ENCODE results near the gene LNX2. TPM values are rescaled to one million over a fixed set of nuclear protein-coding genes. Genes with fewer than 3 reads are reported as not detected.

Gene LNX2
- total and polyA plus RNA-seq, 2 donors from 2014 or later = 5.6 to 13.8 TPM

- peaks cover 0 to 20% (median 0%) of the 10 kb centered on the region in 3 donors for H3K4me1 ChIP-seq (ENCODE audit: control insufficient read depth in 2 of 3, insufficient read depth in 2 of 3, low read depth in 1 of 3, low read length in 3 of 3)
Observed at GRCh38 chr13:27638521-27638920, 18.2 kb upstream of the LNX2 start.

GRCh38 chr13:27638001-27638400 is 17.7 kb upstream of the LNX2 start:
- H3K27ac ChIP-seq (ENCODE audit: low read depth in 2 of 2, low read length in 2 of 2) = no peak overlapping the region

More at GRCh38 chr13:27638521-27638920, 18.2 kb upstream of the LNX2 start:
- Histone ChIP-seq H3K27me3 (ENCODE audit: control insufficient read depth, insufficient read depth, low read length) (no peaks in the 10 kb centered on the region), H3K9ac (ENCODE audit: low read length in 3 of 3) (no peak overlapping the region), H3K27ac (ENCODE audit: low read depth in 2 of 2, low read length in 2 of 2) (no peak overlapping the region), H3K9me3 (ENCODE audit: control insufficient read depth in 2 of 3, insufficient read depth in 1 of 3, low read length in 3 of 3) (no peaks in the 10 kb centered on the region), H3K36me3 (ENCODE audit: control insufficient read depth in 2 of 3, insufficient read depth in 3 of 3, low read length in 3 of 3) (no peaks in the 10 kb centered on the region), H3K4me3 (ENCODE audit: low read length in 3 of 3) (no peak overlapping the region)
- intact Hi-C loops (cut with DNase I) = no loop called here
- TF ChIP-seq CTCF (IDR thresholded peaks at IDR 0.05; ENCODE audit: borderline replicate concordance, extremely low read depth, insufficient read depth) = no peak
- no peak for FAIRE-seq
- no peak for DNase-seq

GRCh38 chr13:27637289-27637626 is 16.9 kb upstream of the LNX2 start:
- no peak overlapping the region for H3K4me3 ChIP-seq (ENCODE audit: low read length in 3 of 3)
- H3K27me3 ChIP-seq (ENCODE audit: control insufficient read depth, insufficient read depth, low read length) = no peaks in the 10 kb centered on the region
- H3K27ac ChIP-seq (ENCODE audit: low read depth in 2 of 2, low read length in 2 of 2) = no peak overlapping the region
- intact Hi-C loops (cut with DNase I) = no loop called here
- no peaks in the 10 kb centered on the region for H3K36me3 ChIP-seq (ENCODE audit: control insufficient read depth in 2 of 3, insufficient read depth in 3 of 3, low read length in 3 of 3)
- H3K9ac ChIP-seq (ENCODE audit: low read length in 3 of 3) = no peak overlapping the region
- TF ChIP-seq CTCF (IDR thresholded peaks at IDR 0.05; ENCODE audit: borderline replicate concordance, extremely low read depth, insufficient read depth) = no peak
- H3K9me3 ChIP-seq (ENCODE audit: control insufficient read depth in 2 of 3, insufficient read depth in 1 of 3, low read length in 3 of 3) = no peaks in the 10 kb centered on the region
- no peak for FAIRE-seq
- DNase-seq = no peak
- peaks cover 0 to 23% (median 4%) of the 10 kb centered on the region in 3 donors for H3K4me1 ChIP-seq (ENCODE audit: control insufficient read depth in 2 of 3, insufficient read depth in 2 of 3, low read depth in 1 of 3, low read length in 3 of 3)

More at GRCh38 chr13:27638001-27638400, 17.7 kb upstream of the LNX2 start:
- TF ChIP-seq CTCF (IDR thresholded peaks at IDR 0.05; ENCODE audit: borderline replicate concordance, extremely low read depth, insufficient read depth) = no peak
- H3K27me3 ChIP-seq (ENCODE audit: control insufficient read depth, insufficient read depth, low read length) = no peaks in the 10 kb centered on the region
- H3K36me3 ChIP-seq (ENCODE audit: control insufficient read depth in 2 of 3, insufficient read depth in 3 of 3, low read length in 3 of 3) = no peaks in the 10 kb centered on the region
- DNase-seq (no peak), FAIRE-seq (no peak)
- H3K4me3 ChIP-seq (ENCODE audit: low read length in 3 of 3) = no peak overlapping the region
- intact Hi-C loops (cut with DNase I) = no loop called here
- peaks cover 0 to 24% (median 3%) of the 10 kb centered on the region in 3 donors for H3K4me1 ChIP-seq (ENCODE audit: control insufficient read depth in 2 of 3, insufficient read depth in 2 of 3, low read depth in 1 of 3, low read length in 3 of 3)
- H3K9ac ChIP-seq (ENCODE audit: low read length in 3 of 3) = no peak overlapping the region
- H3K9me3 ChIP-seq (ENCODE audit: control insufficient read depth in 2 of 3, insufficient read depth in 1 of 3, low read length in 3 of 3) = no peaks in the 10 kb centered on the region

Data from kidney (tissue), 14 donors.